Retinal pigment epithelial cell (primary cell): ENCODE measurements around the gene ASTE1.
"Not testable (repeated sequence)": the region's sequence is repeated elsewhere in the genome, so short reads cannot be mapped to it uniquely, and the experiment has no call there.

Source experiments
- DNase-seq: peaks from one replicate; pipeline ENCODE4 v3.0.0-alpha.2; 2010; ENCODE audit warnings: low read depth
- H3K4me3 ChIP-seq: 2 replicates; pipeline ENCODE4 v1.5.1; 2011; ENCODE audit warnings: mild to moderate bottlenecking, low read length, control low read depth, moderate library complexity
- TF ChIP-seq, protein P1 (sequence below): conservative IDR thresholded peaks from 2 replicates; pipeline ENCODE4 v1.5.1; 2011; ENCODE audit warnings: low read depth, low read length, control low read depth, inconsistent platforms

The ASTE1 gene

DNA sequence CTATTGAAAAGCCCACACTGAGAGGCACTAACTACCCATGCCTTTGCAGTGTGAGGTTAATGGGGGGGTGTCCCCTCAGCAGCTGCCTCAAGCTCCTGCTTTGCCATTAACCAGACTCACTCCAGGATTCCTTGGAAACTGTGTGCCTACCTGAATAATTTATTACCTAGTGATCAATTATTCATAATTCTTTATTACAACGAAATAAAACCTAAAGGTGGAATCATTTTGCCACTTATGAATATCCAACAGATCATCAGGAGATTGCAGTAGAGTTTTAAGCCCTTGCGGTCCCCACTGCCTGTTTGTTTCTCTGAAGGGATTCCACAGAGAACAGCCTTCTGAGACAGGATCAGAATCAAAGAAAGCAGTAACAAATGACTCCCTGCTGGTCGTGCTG lies 23.4 kb upstream of the ASTE1 start:
- TF ChIP-seq, protein P1, sequence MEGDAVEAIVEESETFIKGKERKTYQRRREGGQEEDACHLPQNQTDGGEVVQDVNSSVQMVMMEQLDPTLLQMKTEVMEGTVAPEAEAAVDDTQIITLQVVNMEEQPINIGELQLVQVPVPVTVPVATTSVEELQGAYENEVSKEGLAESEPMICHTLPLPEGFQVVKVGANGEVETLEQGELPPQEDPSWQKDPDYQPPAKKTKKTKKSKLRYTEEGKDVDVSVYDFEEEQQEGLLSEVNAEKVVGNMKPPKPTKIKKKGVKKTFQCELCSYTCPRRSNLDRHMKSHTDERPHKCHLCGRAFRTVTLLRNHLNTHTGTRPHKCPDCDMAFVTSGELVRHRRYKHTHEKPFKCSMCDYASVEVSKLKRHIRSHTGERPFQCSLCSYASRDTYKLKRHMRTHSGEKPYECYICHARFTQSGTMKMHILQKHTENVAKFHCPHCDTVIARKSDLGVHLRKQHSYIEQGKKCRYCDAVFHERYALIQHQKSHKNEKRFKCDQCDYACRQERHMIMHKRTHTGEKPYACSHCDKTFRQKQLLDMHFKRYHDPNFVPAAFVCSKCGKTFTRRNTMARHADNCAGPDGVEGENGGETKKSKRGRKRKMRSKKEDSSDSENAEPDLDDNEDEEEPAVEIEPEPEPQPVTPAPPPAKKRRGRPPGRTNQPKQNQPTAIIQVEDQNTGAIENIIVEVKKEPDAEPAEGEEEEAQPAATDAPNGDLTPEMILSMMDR, result no peak
- H3K4me3 ChIP-seq, result no peak overlapping the region
- no peak for DNase-seq

DNA sequence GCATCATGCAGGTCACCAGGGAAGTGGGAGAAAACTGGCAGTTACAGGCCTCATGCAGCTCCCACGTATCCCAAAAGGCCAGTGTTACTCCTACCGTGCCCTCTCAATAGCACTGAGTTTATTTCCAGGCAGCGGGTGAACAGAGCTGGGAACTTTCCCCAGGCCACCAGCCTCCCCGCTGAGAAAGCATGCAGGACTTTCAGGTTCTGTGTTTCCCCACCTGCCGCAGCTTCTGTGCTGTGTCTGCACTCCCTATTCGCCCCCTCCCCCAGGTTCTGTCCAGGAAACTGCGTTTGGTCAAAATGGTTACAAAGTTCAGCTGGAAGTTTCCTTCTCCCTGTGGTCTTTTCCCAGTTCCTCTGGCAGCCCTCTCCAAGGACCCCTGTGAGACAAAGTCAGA lies 21.4 kb upstream of the ASTE1 start:
- DNase-seq, result no peak
- TF ChIP-seq, protein P1, result no peak
- no peak overlapping the region for H3K4me3 ChIP-seq

DNA sequence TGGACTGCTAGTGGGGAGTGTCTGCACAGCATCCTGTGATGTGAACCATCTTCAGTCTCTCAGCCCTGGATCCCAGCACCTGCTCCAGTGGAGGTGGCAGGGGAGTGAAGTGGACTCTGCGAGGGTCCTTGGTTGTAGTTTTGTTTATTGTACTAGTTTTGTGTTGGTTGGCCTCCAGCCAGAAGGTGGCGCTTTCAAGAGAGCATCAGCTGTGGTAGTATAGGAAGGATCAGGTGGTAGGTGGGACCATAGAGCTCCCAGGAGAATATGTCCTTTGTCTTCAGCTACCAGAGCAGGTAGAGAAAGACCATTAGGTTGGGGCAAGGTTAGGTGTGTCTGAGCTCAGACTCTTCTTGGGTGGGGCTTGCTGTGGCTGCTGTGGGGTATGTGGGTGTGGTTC lies 21.0 kb upstream of the ASTE1 start:
- no peak overlapping the region for H3K4me3 ChIP-seq
- no peak for DNase-seq
- TF ChIP-seq, protein P1, result no peak

DNA sequence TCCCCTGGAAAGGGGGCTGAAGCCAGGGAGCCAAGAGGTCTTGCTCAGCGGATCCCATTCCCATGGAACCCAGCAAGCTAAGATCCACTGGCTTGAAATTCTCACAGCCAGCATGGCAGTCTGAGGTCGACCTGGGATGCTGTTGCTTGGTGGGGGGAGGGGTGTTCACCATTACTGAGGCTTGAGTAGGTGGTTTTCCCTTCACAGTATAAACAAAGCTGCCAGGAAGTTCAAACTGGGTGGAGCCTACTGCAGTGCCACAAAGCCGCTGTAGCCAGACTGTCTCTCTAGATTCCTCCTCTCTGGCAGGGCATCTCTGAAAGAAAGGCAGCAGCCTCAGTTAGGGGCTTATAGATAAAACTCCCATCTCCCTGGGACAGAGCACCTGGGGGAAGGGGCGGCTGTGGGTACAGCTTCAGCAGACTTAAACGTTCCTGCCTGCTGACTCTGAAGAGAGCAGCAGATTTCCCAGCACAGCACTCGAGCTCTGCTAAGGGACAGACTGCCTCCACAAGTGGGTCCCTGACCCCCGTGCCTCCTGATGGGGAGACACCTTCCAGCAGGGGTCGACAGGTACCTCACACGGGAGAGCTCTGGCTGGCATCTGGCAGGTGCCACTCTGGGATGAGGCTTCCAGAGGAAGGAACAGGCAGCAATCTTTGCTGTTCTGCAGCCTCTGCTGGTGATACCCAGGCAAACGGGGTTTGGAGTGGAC lies 15.8 kb upstream of the ASTE1 start:
- not testable (repeated sequence) for DNase-seq, H3K4me3 ChIP-seq

DNA sequence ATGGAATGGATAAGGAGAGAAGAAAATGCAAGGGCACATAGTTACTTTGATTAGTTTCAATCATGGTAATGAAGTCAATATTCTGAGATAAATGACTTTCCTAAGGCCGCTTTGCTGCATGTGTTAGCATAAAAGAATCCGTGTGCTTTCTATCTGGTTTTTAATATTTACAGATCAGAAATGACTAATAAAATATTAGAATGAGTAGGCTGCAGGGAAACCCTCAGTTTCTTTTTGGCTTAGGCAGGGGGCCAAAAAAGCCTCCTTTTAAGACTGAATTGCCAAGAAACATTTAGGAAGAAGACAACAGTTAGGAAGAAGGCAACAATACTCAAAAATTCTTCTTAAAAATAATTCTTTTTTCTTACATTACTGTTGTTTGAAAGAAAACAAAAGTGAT lies 11.7 kb upstream of the ASTE1 start:
- no peak for DNase-seq
- TF ChIP-seq, protein P1, result no peak
- H3K4me3 ChIP-seq, result no peak overlapping the region

DNA sequence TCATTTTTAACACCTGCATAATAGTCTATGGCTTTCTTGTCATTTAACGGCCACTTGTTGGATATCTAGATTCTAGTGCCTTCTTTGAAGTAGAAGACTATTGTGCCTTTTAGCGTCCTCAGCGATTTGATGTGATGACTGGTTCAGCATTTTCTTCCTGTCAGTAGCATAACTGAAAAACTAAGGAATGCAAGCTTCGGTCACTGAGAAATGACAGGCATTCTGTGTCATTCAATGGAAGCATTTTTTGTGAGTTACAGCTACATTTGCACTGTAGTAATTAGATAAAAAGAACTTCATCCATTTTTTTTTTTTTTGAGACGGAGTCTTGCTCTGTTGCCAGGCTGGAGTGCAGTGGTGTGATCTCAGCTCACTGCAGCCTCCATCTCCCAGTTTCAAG lies 10.4 kb upstream of the ASTE1 start:
- DNase-seq, result no peak
- TF ChIP-seq, protein P1, result no peak
- H3K4me3 ChIP-seq, result no peak overlapping the region

DNA sequence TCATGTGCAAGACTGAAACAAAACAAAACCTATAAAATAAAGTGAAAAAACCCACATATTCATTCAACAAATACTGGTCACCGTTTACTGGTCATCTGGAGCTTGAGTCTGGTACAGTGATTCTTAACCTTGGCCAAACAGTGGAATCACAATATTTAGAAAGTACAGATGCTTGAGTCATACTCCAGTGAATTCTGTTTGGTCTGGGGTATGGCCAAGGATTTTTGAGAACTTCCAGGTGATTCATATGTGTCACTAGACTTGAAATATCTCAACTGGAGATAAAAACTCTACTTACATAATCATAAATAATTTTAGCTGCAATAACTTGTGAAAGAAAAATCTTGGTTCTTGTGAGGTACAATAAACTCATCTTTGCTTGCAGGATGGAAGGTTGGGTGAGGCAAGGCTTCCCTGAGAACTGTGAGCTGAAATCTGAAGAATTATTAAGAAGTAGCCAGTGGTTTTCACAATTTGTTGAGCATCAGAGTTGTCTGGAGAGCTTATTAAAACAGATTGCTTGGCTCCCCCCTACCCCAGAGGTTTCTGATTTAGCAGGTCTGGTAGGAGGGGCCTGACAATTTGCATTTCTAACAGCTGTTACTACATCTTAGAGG lies 9.7 kb upstream of the ASTE1 start:
- TF ChIP-seq, protein P1, result no peak
- DNase-seq, result no peak

More for the DNA sequence above, 9.7 kb upstream of the ASTE1 start:
- no peak overlapping the region for H3K4me3 ChIP-seq
